Adrenal gland (tissue), 12 donors: ENCODE measurements around the gene RRP1. TPM values are rescaled to one million over a fixed set of nuclear protein-coding genes. Genes with fewer than 3 reads are reported as not detected.

Experiments used
- DNase-seq, 7 donors: peaks; one replicate each; pipeline ENCODE4 v3.0.0-alpha.2; 2019 to 2020
- H3K27ac ChIP-seq, 5 donors: fragments of 200-600 bp; sonication (generic) in 4 of 5; 1 replicate in 3 of 5; 2 replicates in 2 of 5; pipeline versions ENCODE4 v1.5.1 to v1.8.0; 2016 to 2020; ENCODE audit warnings: mild to moderate bottlenecking in 1 of 5
- H3K27me3 ChIP-seq: fragments of 200-600 bp; 2 replicates; pipeline ENCODE4 v1.8.0; 2021
- H3K36me3 ChIP-seq, 2 donors: fragments of 200-600 bp; replicated peaks in 1 of 2; 1 replicate in 1 of 2; 2 replicates in 1 of 2; pipeline versions ENCODE4 v1.5.1 to v1.8.0; 2018 to 2022
- H3K4me1 ChIP-seq, 2 donors: fragments of 200-600 bp; replicated peaks in 1 of 2; 1 replicate in 1 of 2; 2 replicates in 1 of 2; pipeline versions ENCODE4 v1.5.1 to v1.8.0; 2018 to 2021
- H3K4me3 ChIP-seq, 4 donors: fragments of 200-600 bp; sonication (generic) in 3 of 4; one replicate each; pipeline ENCODE4 v1.5.1; 2016 to 2018
- H3K9me3 ChIP-seq, 3 donors: fragments of 200-600 bp; sonication (generic) in 1 of 3; replicated peaks in 1 of 3; 1 replicate in 2 of 3; 2 replicates in 1 of 3; pipeline versions ENCODE4 v1.5.1 to v1.8.0; 2016 to 2021
- POLR2A ChIP-seq, 2 donors: fragments of 450-650 bp; IDR thresholded peaks; one replicate each; pipeline ENCODE4 v1.6.1; 2017; ENCODE audit warnings: antibody characterized with exemption in 2 of 2, mild to moderate bottlenecking in 2 of 2, moderate library complexity in 1 of 2
- WGBS, 4 donors: extraction: QIAGEN DNeasy Blood & Tissue Kit in 2 of 4; methylation state at CpG; one replicate each; pipeline versions ENCODE4 v1.1.5 to v1.1.7; 2013 to 2017; 5-methylcytosine and 5-hydroxymethylcytosine counted together
- intact Hi-C, 2 donors: fragments of 100-400 bp; cut with DNase I; formaldehyde crosslinking; loops; one replicate each; pipeline versions ENCODE4 v1.14.1 to v1.15.0; 2022 to 2023
- polyA plus RNA-seq, 3 donors: library from polyadenylated mRNA; stranded (reverse); fragments of 200-250 nt in 2 of 3; fragments of 350-450 nt in 1 of 3; fragmentation: Illumina TruSeq in 1 of 3; extraction: RNeasy Lipid Tissue Mini Kit (QIAGEN cat#74804) in 1 of 3; gene quantifications; one replicate each; pipeline ENCODE4 v1.2.3, GENCODE V29; 2013 to 2014
- total RNA-seq, 9 donors: library from RNA; depleted of rRNA in 4 of 9; stranded (reverse); fragments of >200 nt in 4 of 9; fragments of 120-200 nt in 1 of 9; fragmentation: NEBNext Ultra II Directional in 1 of 9; extraction: Animal tissue kit (Norgen Biotek cat#: 25700) in 1 of 9; gene quantifications; one replicate each; pipeline versions ENCODE4 v1.1.0 to v1.2.4, GENCODE V29; 2013 to 2023
- TF ChIP-seq, protein P1 (sequence below), 6 experiments: fragments of 450-650 bp in 4 of 6; fragments of 200-600 bp in 2 of 6; sonication (generic) in 1 of 6; IDR thresholded peaks; 1 replicate in 5 of 6; 2 replicates in 1 of 6; pipeline versions ENCODE4 v1.5.1 to v1.8.0; 2016 to 2021; ENCODE audit warnings: antibody characterized with exemption in 6 of 6, mild to moderate bottlenecking in 2 of 6, moderate library complexity in 1 of 6
- donor health status: healthy with polysubstance abuse.
- donor health status: Bipolar disorder and iron deficiency.
- donor health status: DM: yes; HTN: yes; CAD: no.
- donor health status: DM: no; HTN: no; CAD: no.
- donor health status: DM: no; HTN: no; CAD: no.
- donor health status: DM: yes; HTN: yes; CAD: no.

Gene RRP1
- total and polyA plus RNA-seq, 12 donors: 12.8 to 29.8 (median 19.8) TPM

DNA sequence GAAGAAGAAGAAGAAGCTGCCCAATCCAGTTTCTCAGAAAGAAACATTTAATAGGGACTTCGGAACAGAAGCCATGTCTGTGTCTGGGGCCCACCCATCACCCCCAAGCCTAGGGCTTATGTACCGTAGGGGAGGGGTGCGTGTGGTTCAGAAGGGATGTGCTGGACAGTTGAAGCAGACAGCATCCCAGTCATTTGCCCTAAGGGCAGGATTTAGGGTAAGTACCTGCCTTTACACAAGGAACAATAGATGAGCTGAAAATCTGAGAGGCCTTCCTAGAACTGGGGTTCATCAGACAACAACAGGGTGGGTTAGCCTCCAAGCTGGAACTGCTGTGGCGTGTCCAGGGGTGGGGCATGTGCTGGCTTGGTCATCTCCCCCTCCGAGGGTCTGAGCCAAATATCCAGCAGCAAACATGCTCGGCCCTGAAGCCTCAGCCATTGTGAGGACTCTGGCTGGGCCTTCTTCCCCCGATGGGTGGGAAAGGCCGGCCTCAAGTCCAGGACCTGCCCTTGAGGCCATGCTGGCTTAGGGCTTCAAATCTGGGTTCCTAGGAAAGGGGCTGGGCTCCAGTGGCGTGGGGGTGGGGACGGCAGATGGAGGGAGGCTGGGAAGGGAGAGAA, 25.4 kb upstream of the RRP1 start:
- peaks cover 0 to 11% of the 10 kb centered on the region in 2 donors for H3K4me1 ChIP-seq
- intact Hi-C loops: no loop called here
- H3K9me3 ChIP-seq: no peaks in the 10 kb centered on the region
- H3K27me3 ChIP-seq: no peaks in the 10 kb centered on the region
- WGBS, 4 donors: 90 to 96% (median 94%) methylated on average over 5 to 10 of the region's 10 CpGs
- peak overlapping the region in 1 of 5 donors; percentile 68 for H3K27ac ChIP-seq
- DNase-seq: no peak
- TF ChIP-seq POLR2A (IDR thresholded peaks at IDR 0.05): no peak
- TF ChIP-seq, protein P1, sequence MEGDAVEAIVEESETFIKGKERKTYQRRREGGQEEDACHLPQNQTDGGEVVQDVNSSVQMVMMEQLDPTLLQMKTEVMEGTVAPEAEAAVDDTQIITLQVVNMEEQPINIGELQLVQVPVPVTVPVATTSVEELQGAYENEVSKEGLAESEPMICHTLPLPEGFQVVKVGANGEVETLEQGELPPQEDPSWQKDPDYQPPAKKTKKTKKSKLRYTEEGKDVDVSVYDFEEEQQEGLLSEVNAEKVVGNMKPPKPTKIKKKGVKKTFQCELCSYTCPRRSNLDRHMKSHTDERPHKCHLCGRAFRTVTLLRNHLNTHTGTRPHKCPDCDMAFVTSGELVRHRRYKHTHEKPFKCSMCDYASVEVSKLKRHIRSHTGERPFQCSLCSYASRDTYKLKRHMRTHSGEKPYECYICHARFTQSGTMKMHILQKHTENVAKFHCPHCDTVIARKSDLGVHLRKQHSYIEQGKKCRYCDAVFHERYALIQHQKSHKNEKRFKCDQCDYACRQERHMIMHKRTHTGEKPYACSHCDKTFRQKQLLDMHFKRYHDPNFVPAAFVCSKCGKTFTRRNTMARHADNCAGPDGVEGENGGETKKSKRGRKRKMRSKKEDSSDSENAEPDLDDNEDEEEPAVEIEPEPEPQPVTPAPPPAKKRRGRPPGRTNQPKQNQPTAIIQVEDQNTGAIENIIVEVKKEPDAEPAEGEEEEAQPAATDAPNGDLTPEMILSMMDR (IDR thresholded peaks at IDR 0.05): no peak
- no peak overlapping the region for H3K4me3 ChIP-seq
- H3K36me3 ChIP-seq: peaks cover 0 to 21% of the 10 kb centered on the region in 2 donors

DNA sequence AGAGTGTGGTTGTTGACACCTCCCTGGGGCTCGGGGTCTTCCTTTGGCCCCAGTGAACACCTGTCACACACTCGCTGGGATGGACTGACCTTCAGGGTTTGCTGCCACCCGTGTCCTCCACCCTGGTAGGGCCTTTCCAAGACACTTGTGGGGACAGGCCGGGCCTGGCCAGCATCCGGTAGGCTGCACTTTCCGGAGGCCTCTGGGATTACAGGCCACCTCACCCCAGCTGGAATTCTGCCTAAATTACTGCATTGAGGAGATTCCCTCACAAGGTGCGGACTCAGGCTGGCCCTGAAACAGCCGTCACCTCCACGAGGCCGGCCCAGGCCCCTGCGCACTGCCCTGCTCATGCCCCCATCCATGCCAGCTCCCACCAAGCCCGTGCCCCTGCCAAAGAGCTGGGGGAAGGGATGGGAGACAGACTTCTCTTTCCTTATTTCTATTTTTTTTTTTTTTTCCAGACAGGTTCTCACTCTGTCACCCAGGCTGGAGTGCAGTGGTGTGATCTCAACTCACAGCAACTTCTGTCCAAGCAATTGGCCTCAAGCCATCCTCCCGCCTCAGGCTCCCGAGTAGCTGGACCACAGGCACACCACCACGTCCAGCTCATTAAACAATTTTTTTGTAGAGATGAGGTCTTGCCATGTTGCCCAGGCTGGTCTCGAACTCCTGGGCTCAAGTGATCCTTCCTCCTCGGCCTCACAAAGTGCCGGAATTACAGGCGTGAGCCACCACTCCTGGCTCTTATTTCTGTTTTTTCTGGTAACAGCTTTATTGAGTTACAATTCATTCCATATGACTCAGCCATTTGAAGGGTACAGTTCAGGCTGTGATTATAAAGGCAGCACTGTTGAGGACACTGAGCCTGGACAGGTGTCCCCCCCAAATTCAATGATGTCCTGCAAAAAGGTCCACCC, 24.5 kb upstream of the RRP1 start:
- intact Hi-C loops: no loop called here
- Histone ChIP-seq H3K27me3 (no peaks in the 10 kb centered on the region), H3K4me1 (peaks cover 0 to 11% of the 10 kb centered on the region in 2 donors), H3K27ac (peak overlapping the region in 2 of 5 donors; percentile 34 to 68), H3K36me3 (peaks cover 0 to 14% of the 10 kb centered on the region in 2 donors), H3K9me3 (no peaks in the 10 kb centered on the region), H3K4me3 (no peak overlapping the region)
- DNase-seq: peak in 3 of 7 donors; percentile 42 to 68 (median 65)
- TF ChIP-seq, protein P1 (IDR thresholded peaks at IDR 0.05): no peak
- 50 to 60% (median 58%) methylated on average over 15 to 19 of the region's 19 CpGs for WGBS, 4 donors

DNA sequence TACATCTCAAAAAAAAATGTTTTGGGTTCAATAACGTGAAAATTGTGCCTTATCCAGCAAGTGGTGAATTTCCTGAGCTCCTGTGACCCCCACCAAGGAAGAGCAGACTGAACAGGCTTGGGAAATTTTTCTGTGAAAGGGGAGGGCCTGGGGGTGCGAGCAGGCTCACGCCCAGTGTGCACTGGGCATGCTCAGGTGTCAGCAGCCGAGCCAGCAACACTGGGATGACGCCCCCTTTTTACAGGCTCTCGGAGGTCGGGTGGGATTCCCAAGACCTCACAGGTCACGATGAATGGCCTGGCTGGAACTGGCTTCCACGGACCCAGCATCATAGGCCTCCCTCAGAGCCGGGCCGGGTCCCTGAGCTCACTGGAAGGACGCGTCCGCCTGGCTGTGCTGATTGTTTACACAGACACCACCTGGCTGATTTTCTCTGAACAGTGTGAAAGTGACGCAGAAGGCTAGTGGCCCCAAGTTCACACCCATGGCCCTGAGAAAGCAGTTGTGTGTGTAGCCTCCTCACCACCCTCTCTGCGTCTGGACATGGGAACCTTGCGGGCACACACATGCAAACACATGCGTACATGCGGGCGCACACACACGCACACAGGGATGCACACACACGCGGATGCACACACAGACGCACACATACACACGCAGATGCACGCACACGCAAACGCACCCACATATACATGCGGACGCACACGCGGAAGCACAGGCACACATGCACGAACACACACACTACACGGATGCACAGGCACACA, 22.5 kb upstream of the RRP1 start:
- DNase-seq: no peak
- no peaks in the 10 kb centered on the region for H3K36me3 ChIP-seq
- peaks cover 0 to 11% of the 10 kb centered on the region in 2 donors for H3K4me1 ChIP-seq
- no peaks in the 10 kb centered on the region for H3K27me3 ChIP-seq
- TF ChIP-seq, protein P1 (IDR thresholded peaks at IDR 0.05): no peak
- no peak for TF ChIP-seq POLR2A (IDR thresholded peaks at IDR 0.05)
- intact Hi-C loops: no loop called here
- no peak overlapping the region for H3K4me3 ChIP-seq
- no peak overlapping the region for H3K27ac ChIP-seq
- no peaks in the 10 kb centered on the region for H3K9me3 ChIP-seq
- 85 to 91% (median 87%) methylated on average over 24 to 34 of the region's 34 CpGs for WGBS, 4 donors

DNA sequence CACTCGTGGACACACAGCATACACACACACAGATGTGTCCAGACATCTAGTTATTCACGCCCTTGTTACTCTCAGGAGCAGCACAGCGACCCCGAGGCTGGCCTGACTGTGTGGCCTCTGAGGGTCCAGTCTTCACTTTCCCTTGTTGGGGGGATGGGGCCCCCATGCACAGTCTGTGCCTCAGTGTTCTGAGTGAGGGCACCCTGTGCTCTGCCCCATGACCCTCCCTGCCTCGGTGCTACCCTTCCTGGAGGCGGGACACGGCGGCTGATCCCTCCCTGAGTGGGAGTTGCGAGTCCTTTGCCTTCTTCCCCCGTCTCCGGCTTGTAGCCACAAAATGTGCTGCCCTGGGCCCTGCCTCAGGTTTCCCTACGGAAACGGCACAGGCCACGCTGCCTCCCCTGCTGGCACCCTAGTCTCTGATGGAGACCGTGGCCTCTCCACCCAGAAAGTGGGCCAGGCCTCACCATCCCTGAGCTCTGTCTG, 21.8 kb upstream of the RRP1 start:
- TF ChIP-seq, protein P1 (IDR thresholded peaks at IDR 0.05): no peak
- no peak for TF ChIP-seq POLR2A (IDR thresholded peaks at IDR 0.05)
- 82 to 92% (median 86%) methylated on average over 11 to 15 of the region's 15 CpGs for WGBS, 4 donors
- Histone ChIP-seq H3K4me3 (no peak overlapping the region), H3K4me1 (peaks cover 0 to 11% of the 10 kb centered on the region in 2 donors), H3K9me3 (no peaks in the 10 kb centered on the region), H3K27ac (peak overlapping the region in 3 of 5 donors; percentile 53 to 83 (median 76)), H3K27me3 (no peaks in the 10 kb centered on the region), H3K36me3 (no peaks in the 10 kb centered on the region)
- intact Hi-C loops: no loop called here
- DNase-seq: no peak
